Activated CD8-positive, alpha-beta memory T cell treated with anti-CD3 and anti-CD28 coated beads for 48 hours (primary cell): Measurements from ENCODE around the gene PRPF40B.

Source experiments
- DNase-seq, 3 experiments: peaks; one replicate each; pipeline ENCODE4 v3.0.0-alpha.2; 2020; ENCODE audit warnings: low read depth in 2 of 3, low spot score in 2 of 3

The PRPF40B gene

GRCh38 chr12:49658276-49658675 lies 34.9 kb downstream of the PRPF40B start:
- DNase-seq: no peak

- no peak for DNase-seq
Measured at GRCh38 chr12:49659753-49660152, 36.4 kb downstream of the PRPF40B start.

GRCh38 chr12:49661191-49661590 lies 37.8 kb downstream of the PRPF40B start:
- no peak for DNase-seq

- no peak for DNase-seq
Measured at GRCh38 chr12:49661746-49662145, 38.4 kb downstream of the PRPF40B start.

- peak in 2 of 3 experiments; percentile 36 to 47 for DNase-seq
Measured at GRCh38 chr12:49662998-49663843, 39.9 kb downstream of the PRPF40B start.

- no peak for DNase-seq
Measured at GRCh38 chr12:49664167-49664566, 40.8 kb downstream of the PRPF40B start.

GRCh38 chr12:49664591-49665239 lies 41.4 kb downstream of the PRPF40B start:
- no peak for DNase-seq

- DNase-seq: no peak
Measured at GRCh38 chr12:49665384-49665783, 42.0 kb downstream of the PRPF40B start.

- DNase-seq: no peak
Measured at GRCh38 chr12:49666176-49666575, 42.8 kb downstream of the PRPF40B start.

GRCh38 chr12:49667325-49668090 lies 44.1 kb downstream of the PRPF40B start:
- no peak for DNase-seq

- DNase-seq: no peak
Measured at GRCh38 chr12:49669796-49670195, 46.4 kb downstream of the PRPF40B start.

- DNase-seq: no peak
Measured at GRCh38 chr12:49671031-49671765, 47.8 kb downstream of the PRPF40B start.

GRCh38 chr12:49672301-49673217 lies 49.2 kb downstream of the PRPF40B start:
- DNase-seq: no peak

GRCh38 chr12:49673446-49674317 lies 50.3 kb downstream of the PRPF40B start:
- DNase-seq: no peak

GRCh38 chr12:49674318-49674981 lies 51.1 kb downstream of the PRPF40B start:
- no peak for DNase-seq

GRCh38 chr12:49675137-49675536 lies 51.8 kb downstream of the PRPF40B start:
- no peak for DNase-seq

GRCh38 chr12:49678711-49679110 lies 55.4 kb downstream of the PRPF40B start:
- no peak for DNase-seq

- no peak for DNase-seq
Measured at GRCh38 chr12:49680075-49680474, 56.7 kb downstream of the PRPF40B start.
